ENCODE measurements around the gene CCNDBP1. TPM values are rescaled to one million over a fixed set of nuclear protein-coding genes. Genes with fewer than 3 reads are reported as not detected.

CCNDBP1 gene
- total and polyA plus RNA-seq, 4 donors = 29.8 to 73.4 (median 59.6) TPM

GRCh38 chr15:43214169-43214568, 29.0 kb downstream of the CCNDBP1 start:
- no peak overlapping the region for H3K9ac ChIP-seq (ENCODE audit: insufficient read depth in 1 of 2, low read length in 2 of 2)
- no peak overlapping the region for H3K4me3 ChIP-seq
- no peaks in the 10 kb centered on the region for H3K36me3 ChIP-seq (ENCODE audit: control insufficient read depth in 4 of 4, insufficient read depth in 4 of 4, low read length in 4 of 4)
- no peak overlapping the region for H3K27ac ChIP-seq (ENCODE audit: low read depth in 1 of 2, low read length in 1 of 2)
- DNase-seq = no peak
- WGBS, 2 donors = 74 to 78% methylated on average over 8 of the region's 8 CpGs
- no peak for TF ChIP-seq CTCF (IDR thresholded peaks at IDR 0.05; ENCODE audit: control extremely low read depth, extremely low read depth)
- H3K4me1 ChIP-seq (ENCODE audit: control insufficient read depth in 5 of 5, insufficient read depth in 5 of 5, low read length in 5 of 5) = no peaks in the 10 kb centered on the region
- H3K27me3 ChIP-seq (ENCODE audit: control insufficient read depth in 3 of 3, insufficient read depth in 3 of 3, low read length in 2 of 3) = peaks cover 0 to 3% (median 0%) of the 10 kb centered on the region in 3 donors
- no peaks in the 10 kb centered on the region for H3K9me3 ChIP-seq (ENCODE audit: control insufficient read depth in 4 of 4, insufficient read depth in 3 of 4, low read length in 3 of 4)
- no peak for ATAC-seq (ENCODE audit: insufficient read depth, low FRiP score)

GRCh38 chr15:43214592-43215295, 29.5 kb downstream of the CCNDBP1 start:
- Histone ChIP-seq H3K9ac (ENCODE audit: insufficient read depth in 1 of 2, low read length in 2 of 2) (no peak overlapping the region), H3K27me3 (ENCODE audit: control insufficient read depth in 3 of 3, insufficient read depth in 3 of 3, low read length in 2 of 3) (no peaks in the 10 kb centered on the region), H3K36me3 (ENCODE audit: control insufficient read depth in 4 of 4, insufficient read depth in 4 of 4, low read length in 4 of 4) (no peaks in the 10 kb centered on the region), H3K27ac (ENCODE audit: low read depth in 1 of 2, low read length in 1 of 2) (no peak overlapping the region), H3K9me3 (ENCODE audit: control insufficient read depth in 4 of 4, insufficient read depth in 3 of 4, low read length in 3 of 4) (no peaks in the 10 kb centered on the region), H3K4me3 (no peak overlapping the region), H3K4me1 (ENCODE audit: control insufficient read depth in 5 of 5, insufficient read depth in 5 of 5, low read length in 5 of 5) (no peaks in the 10 kb centered on the region)
- ATAC-seq (ENCODE audit: insufficient read depth, low FRiP score) (no peak), DNase-seq (no peak)
- WGBS, 2 donors = 90 to 94% methylated on average over 6 of the region's 6 CpGs
- TF ChIP-seq CTCF (IDR thresholded peaks at IDR 0.05; ENCODE audit: control extremely low read depth, extremely low read depth) = no peak

GRCh38 chr15:43215961-43216360, 30.8 kb downstream of the CCNDBP1 start:
- no peaks in the 10 kb centered on the region for H3K9me3 ChIP-seq (ENCODE audit: control insufficient read depth in 4 of 4, insufficient read depth in 3 of 4, low read length in 3 of 4)
- H3K27ac ChIP-seq (ENCODE audit: low read depth in 1 of 2, low read length in 1 of 2) = no peak overlapping the region
- WGBS, 2 donors = 86 to 94% methylated on average over 7 of the region's 7 CpGs
- no peak overlapping the region for H3K4me3 ChIP-seq
- no peaks in the 10 kb centered on the region for H3K4me1 ChIP-seq (ENCODE audit: control insufficient read depth in 5 of 5, insufficient read depth in 5 of 5, low read length in 5 of 5)
- H3K9ac ChIP-seq (ENCODE audit: insufficient read depth in 1 of 2, low read length in 2 of 2) = no peak overlapping the region
- H3K36me3 ChIP-seq (ENCODE audit: control insufficient read depth in 4 of 4, insufficient read depth in 4 of 4, low read length in 4 of 4) = no peaks in the 10 kb centered on the region
- ATAC-seq (ENCODE audit: insufficient read depth, low FRiP score) = no peak
- TF ChIP-seq CTCF (IDR thresholded peaks at IDR 0.05; ENCODE audit: control extremely low read depth, extremely low read depth) = no peak
- no peak for DNase-seq
- H3K27me3 ChIP-seq (ENCODE audit: control insufficient read depth in 3 of 3, insufficient read depth in 3 of 3, low read length in 2 of 3) = no peaks in the 10 kb centered on the region
